Jurkat, Clone E6-1 (cell line): ENCODE results near the gene MST1. TPM values are rescaled to one million over a fixed set of nuclear protein-coding genes. Genes with fewer than 3 reads are reported as not detected.

ENCODE experiments used
- DNase-seq: peaks from one replicate; pipeline ENCODE4 v3.0.0-alpha.2; 2011; ENCODE audit warnings: low read depth, low spot score
- H3K4me3 ChIP-seq: 2 replicates; pipeline ENCODE4 v1.5.1; 2011; ENCODE audit warnings: mild to moderate bottlenecking, low read length, control low read depth, moderate library complexity
- polyA plus RNA-seq: library from polyadenylated mRNA; unstranded; fragments of >200 nt; gene quantifications from one replicate; pipeline ENCODE4 v1.2.1, GENCODE V29; 2012; ENCODE audit warnings: missing spikeins; ENCODE audit not compliant: insufficient read length, insufficient read depth

The MST1 gene
- polyA plus RNA-seq = 28.6 TPM

GRCh38 chr3:49689046-49689907, at the start of gene MST1, which contains the start of gene RNF123:
MST1 (minus strand) TSS chr3:49689474; CDS start chr3:49688691, 783 bp downstream.
RNF123 (plus strand) TSS chr3:49689557; CDS start chr3:49691166, 1,609 bp downstream.
- peak; percentile 86 for DNase-seq
- peak within 1 kb of the TSS; percentile 86 for H3K4me3 ChIP-seq

DNA sequence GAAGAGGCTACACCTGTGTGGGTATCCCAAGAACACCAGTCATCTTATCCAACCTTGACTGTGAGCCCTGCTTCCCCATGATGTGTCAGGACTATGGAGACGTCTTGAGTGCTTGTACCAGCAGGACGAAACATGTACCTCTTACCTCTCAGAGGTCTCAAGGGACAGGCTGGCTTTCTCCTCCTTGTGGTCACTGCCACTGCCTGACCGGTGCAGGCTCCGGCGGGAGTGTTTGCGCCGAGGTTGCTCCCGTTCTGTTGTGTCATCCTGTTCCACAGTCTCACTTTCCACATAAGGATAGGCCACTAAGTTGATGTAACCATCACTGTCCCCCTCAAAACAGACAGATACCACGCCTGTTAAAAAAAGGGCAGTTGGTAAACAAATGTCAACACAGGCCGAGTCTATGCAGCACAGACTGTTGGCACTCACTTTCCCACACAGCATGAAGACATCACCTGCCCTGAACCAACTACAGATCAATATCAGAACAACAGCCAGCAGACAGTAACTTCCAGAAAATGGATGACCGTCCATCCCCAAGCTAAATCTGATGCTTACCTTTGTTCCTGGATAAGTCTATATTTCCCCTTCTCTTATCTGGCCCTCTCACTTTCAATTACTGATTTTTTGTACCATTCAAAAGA, 48.9 kb upstream of the MST1 start:
- no peak overlapping the region for H3K4me3 ChIP-seq
- no peak for DNase-seq

DNA sequence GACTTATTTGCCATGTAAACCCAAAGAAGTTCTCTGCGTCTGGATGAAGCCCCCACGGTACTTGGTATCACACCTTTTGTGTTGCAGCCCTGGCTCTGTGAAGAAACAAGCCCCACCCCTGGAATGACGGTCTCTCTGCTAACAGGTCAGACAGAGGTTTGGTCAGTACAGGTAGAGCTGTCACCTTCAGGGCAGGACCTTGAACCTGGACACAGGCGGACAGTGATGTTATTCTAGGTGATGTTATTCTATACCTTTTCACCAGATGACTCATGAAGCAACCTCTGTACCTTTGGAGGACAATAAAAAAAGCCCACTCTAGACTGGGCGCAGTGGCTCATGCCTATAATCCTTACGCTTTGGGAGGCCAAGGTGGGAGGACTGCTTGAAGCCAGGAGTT, 45.5 kb upstream of the MST1 start:
- no peak overlapping the region for H3K4me3 ChIP-seq
- DNase-seq = no peak

GRCh38 chr3:49733551-49733950, 44.3 kb upstream of the MST1 start:
- DNase-seq = no peak
- H3K4me3 ChIP-seq = no peak overlapping the region

DNA sequence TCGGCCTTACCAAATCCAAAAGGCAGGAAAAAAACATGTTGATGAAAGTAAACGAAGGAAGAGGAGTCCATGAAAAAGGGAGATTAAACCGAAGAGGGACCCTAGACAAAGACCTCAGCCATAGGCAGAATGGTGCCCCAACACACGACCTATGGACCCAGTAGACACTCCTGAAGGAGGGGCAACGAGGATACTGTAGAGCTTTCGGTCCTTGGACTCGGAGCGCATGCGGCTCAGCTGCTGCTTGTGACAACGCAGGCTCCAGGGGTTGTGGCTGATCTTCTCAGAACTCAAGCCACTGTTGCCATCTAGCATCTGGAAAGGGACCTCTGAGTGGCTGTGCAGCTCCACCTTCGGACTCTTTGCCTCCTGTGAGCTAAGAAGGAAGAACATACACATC, 43.3 kb upstream of the MST1 start:
- no peak overlapping the region for H3K4me3 ChIP-seq
- no peak for DNase-seq

- DNase-seq = no peak
- H3K4me3 ChIP-seq = no peak overlapping the region
Observed at GRCh38 chr3:49729966-49730609, 40.8 kb upstream of the MST1 start.

DNA sequence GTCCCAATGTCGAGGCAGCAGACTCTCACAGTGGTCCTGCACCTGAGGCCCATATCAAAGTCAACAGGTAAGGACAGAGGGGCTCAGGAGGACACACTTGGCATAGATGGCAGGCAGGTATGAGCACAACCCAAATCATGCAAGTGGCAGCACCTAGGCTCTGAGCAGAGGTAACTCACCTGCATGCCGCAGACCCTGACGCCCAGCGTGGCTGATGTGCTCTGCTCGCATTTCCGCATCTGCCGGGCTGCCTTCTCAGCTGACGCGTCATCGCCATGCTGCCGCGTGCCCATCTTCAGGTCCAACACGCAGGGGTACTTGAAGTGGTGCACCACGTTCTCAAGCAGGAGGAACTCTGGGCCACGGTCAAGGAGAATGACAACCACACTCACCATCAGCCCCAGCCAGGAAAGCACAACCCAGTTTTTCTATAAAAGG, 38.7 kb upstream of the MST1 start:
- DNase-seq = no peak
- no peak overlapping the region for H3K4me3 ChIP-seq

- no peak overlapping the region for H3K4me3 ChIP-seq
- no peak for DNase-seq
Observed at GRCh38 chr3:49727154-49727923, 38.1 kb upstream of the MST1 start.

GRCh38 chr3:49725906-49726681, 36.8 kb upstream of the MST1 start:
- H3K4me3 ChIP-seq = no peak overlapping the region
- no peak for DNase-seq

DNA sequence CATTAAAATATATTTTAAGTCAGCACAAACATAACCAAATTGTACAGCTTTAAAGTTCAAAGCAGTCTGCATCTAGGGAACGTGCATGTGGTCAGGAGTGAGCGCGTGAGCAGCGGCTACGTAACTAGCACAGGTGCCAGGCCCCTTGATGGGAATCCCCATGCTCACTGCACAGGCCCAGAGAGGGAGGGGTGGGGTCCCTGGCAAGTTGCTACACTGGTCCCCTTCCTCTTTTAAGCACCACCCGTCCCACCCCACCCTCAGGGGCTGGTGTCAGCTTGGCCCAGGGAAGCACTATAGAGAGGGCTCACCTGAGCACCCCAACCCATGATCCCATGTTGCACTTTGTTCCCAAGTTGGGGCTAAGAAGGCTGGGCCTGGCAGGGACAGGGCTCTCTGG, 35.3 kb upstream of the MST1 start:
- no peak for DNase-seq
- peak overlapping the region; percentile 99 for H3K4me3 ChIP-seq

- DNase-seq = peak; percentile 83
- peak within 1 kb of the TSS; percentile 99 for H3K4me3 ChIP-seq
Observed at GRCh38 chr3:49723628-49724551, 34.6 kb upstream of the MST1 start, which contains the start of gene GMPPB. GMPPB (minus strand) TSS chr3:49723951; CDS start chr3:49723726, 225 bp downstream.

DNA sequence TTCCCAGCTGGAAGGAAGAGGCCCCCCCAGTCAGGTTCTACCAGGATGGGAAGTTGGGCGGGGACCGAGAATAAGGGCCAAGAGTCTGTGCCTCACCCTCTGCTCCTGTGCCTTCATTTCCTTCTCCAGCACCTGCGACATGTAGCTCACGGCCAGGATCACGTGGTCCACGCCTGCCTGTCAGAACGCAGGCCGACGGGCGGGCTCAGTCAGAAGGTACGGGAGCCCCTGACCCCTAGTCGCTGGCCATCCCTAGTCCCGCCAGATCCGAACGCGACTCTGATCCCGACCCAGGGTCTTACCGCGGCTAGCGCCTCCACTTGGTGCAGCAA, 34.0 kb upstream of the MST1 start:
- DNase-seq = peak; percentile 54
- H3K4me3 ChIP-seq = peak overlapping the region; percentile 99

- DNase-seq = no peak
Observed at GRCh38 chr3:49722896-49723295, 33.6 kb upstream of the MST1 start.

DNA sequence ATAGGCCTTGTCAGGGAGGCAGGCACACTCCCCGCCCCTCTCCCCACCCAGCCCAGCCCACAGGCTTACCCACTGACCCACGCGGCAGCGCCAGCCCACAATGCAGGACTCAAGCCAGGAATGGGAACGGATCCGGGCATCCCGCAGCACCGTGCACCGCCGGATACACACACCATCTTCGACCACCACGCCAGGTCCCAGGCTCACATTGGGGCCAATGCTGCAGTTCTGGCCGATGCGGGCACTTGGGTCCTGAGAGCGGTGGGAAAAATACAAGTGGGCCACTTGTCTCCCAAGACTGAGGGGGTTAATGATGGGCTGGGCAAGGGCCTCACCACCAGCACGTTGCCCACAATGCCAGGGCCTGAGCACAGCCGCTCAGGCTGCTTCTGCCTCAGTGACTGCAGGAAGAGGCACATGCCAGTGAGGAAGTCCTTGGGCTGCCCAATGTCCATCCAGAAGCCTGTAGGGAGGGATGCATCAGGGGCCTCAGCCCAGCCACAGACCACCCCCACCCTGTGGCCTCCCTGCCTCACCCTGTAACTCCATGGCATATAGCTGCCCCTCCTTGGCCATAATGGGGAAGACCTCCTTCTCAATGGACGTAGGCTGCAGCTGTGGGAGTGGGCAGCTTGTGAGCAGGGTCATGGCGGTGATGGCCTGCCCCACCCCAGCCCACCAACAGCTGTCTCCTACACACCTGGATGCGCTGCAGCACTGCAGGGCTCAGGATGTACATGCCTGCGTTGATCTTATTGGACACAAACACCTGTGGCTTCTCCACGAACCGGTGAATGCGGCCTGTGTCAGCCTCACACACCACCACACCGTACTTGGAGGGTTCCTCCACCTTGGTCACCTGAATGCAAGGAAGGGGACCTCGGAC, 32.9 kb upstream of the MST1 start:
- DNase-seq = no peak
- peak overlapping the region; percentile 99 for H3K4me3 ChIP-seq

More at GRCh38 chr3:49722896-49723295, 33.6 kb upstream of the MST1 start:
- H3K4me3 ChIP-seq = peak overlapping the region; percentile 99

GRCh38 chr3:49721596-49721895, 32.3 kb upstream of the MST1 start:
- no peak overlapping the region for H3K4me3 ChIP-seq
- no peak for DNase-seq

- H3K4me3 ChIP-seq = no peak overlapping the region
- no peak for DNase-seq
Observed at GRCh38 chr3:49720855-49721595, 31.8 kb upstream of the MST1 start.
